MM.1S (cell line): ENCODE measurements around the gene DAAM1.

Experiments used
- DNase-seq: peaks from one replicate; pipeline ENCODE4 v3.0.0-alpha.2; 2015
- H2AFZ ChIP-seq: fragments of 300-600 bp; sonication (generic); 2 replicates; pipeline ENCODE4 v1.6.0; 2016; ENCODE audit warnings: antibody characterized with exemption, low read length
- H3F3A ChIP-seq: fragments of 300-600 bp; sonication (generic); 2 replicates; pipeline ENCODE4 v1.6.1; 2016; ENCODE audit warnings: mild to moderate bottlenecking, antibody characterized with exemption, low read length, moderate library complexity, mixed read lengths; ENCODE audit not compliant: insufficient read depth
- H3K27ac ChIP-seq: fragments of 300-600 bp; sonication (generic); 2 replicates; pipeline ENCODE4 v1.5.1; 2016; ENCODE audit warnings: mild to moderate bottlenecking, low read length
- H3K27me3 ChIP-seq: fragments of 300-600 bp; sonication (generic); replicated peaks from 2 replicates; pipeline ENCODE4 v1.6.0; 2016; ENCODE audit warnings: low read length; ENCODE audit not compliant: insufficient read depth
- H3K36me3 ChIP-seq: fragments of 300-600 bp; sonication (generic); replicated peaks from 2 replicates; pipeline ENCODE4 v1.6.1; 2016; ENCODE audit warnings: mild to moderate bottlenecking, low read length, mixed read lengths; ENCODE audit not compliant: insufficient read depth
- H3K4me1 ChIP-seq: fragments of 300-600 bp; sonication (generic); 2 replicates; pipeline ENCODE4 v1.6.1; 2016; ENCODE audit warnings: low read length, mixed read lengths
- H3K4me2 ChIP-seq: fragments of 300-600 bp; sonication (generic); 2 replicates; pipeline ENCODE4 v1.6.0; 2016; ENCODE audit warnings: low read depth, low read length
- H3K4me3 ChIP-seq: fragments of 300-600 bp; sonication (generic); 2 replicates; pipeline ENCODE4 v1.5.1; 2016; ENCODE audit warnings: low read length, mixed read lengths
- H3K79me2 ChIP-seq: fragments of 300-600 bp; sonication (generic); 2 replicates; pipeline ENCODE4 v1.6.1; 2016; ENCODE audit warnings: mixed run types, low read length, mixed read lengths
- H3K9ac ChIP-seq: fragments of 300-600 bp; sonication (generic); 2 replicates; pipeline ENCODE4 v1.6.1; 2016; ENCODE audit warnings: low read length, mixed read lengths
- H3K9me2 ChIP-seq: fragments of 300-600 bp; sonication (generic); replicated peaks from 2 replicates; pipeline ENCODE4 v1.6.1; 2016; ENCODE audit warnings: mild to moderate bottlenecking, low read length, mixed read lengths; ENCODE audit not compliant: insufficient read depth
- H3K9me3 ChIP-seq: fragments of 300-600 bp; sonication (generic); replicated peaks from 2 replicates; pipeline ENCODE4 v1.6.1; 2016; ENCODE audit warnings: mild to moderate bottlenecking, low read length, mixed read lengths; ENCODE audit not compliant: insufficient read depth
- H4K20me1 ChIP-seq: fragments of 300-600 bp; sonication (generic); 2 replicates; pipeline ENCODE4 v1.6.1; 2016; ENCODE audit warnings: mild to moderate bottlenecking, low read length, moderate library complexity, mixed read lengths; ENCODE audit not compliant: insufficient read depth
- EZH2 ChIP-seq: fragments of 300-600 bp; sonication (generic); optimal IDR thresholded peaks from 2 replicates; pipeline ENCODE3; 2017; ENCODE audit warnings: low read depth, mild to moderate bottlenecking, antibody characterized with exemption, low read length, mixed read lengths
- EZH2phosphoT487 ChIP-seq: fragments of 300-600 bp; sonication (generic); IDR thresholded peaks from 2 replicates; pipeline ENCODE4 v1.6.1; 2018; ENCODE audit warnings: antibody characterized with exemption, low read length
- TF ChIP-seq, protein P1 (sequence below): fragments of 300-600 bp; sonication (generic); IDR thresholded peaks from 2 replicates; pipeline ENCODE4 v1.5.1; 2016; ENCODE audit warnings: antibody characterized with exemption, low read length, mixed read lengths

DAAM1 gene

DNA sequence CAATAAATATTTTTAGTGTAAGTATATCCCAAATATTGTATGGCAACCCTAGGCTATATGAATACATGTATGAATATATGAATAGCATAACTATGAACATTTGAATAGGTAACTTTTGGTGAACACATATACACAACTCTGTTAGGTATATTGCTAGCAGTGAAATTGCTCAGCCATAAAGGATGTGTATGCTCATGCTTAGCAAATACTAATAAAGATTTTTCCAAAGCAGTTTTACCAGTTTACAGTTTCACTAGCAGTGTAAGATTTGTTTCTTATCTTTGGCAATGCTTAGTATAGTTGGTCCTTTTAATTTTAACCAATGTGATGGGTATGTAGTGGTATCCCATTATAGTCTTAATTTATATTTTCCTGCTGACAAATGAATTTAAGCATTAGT lies 5.3 kb upstream of the DAAM1 start:
- Histone ChIP-seq H3F3A (no peaks in the 10 kb centered on the region), H3K4me3 (no peak overlapping the region)
- no peak for DNase-seq

DNA sequence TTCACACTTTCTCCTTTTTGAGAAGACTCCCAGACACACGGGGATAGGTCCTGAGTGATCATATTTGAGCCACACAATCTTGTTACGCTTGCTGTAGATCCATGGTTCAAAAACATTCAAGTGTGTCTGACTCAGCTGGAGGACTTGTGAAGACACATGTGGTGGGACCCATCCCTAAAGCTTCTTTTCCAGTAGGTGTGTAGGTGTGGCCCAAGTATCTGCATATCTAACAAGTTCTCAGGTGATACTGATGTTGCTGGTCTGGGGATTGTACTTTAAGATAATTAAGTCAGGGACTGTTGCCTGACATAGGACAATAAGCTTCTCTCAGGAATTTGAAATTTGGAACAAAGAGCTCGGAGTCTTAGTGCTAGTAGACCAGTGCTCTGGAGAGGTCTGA lies 4.1 kb upstream of the DAAM1 start:
- H3K9ac ChIP-seq = no peak overlapping the region
- H3K27me3 ChIP-seq = no peaks in the 10 kb centered on the region
- no peak overlapping the region for H3K27ac ChIP-seq
- 0 out of 2 replicates have a peak, but pooled peaks cover 3% of the 10 kb centered on the region for H3F3A ChIP-seq
- no peaks in the 10 kb centered on the region for H3K79me2 ChIP-seq
- no peaks in the 10 kb centered on the region for H4K20me1 ChIP-seq
- H3K4me1 ChIP-seq = peaks cover 3% of the 10 kb centered on the region; the same call in 1 of the 2 replicates
- no peak overlapping the region for H3K4me3 ChIP-seq
- H3K9me2 ChIP-seq = no peaks in the 10 kb centered on the region
- no peak overlapping the region for H2AFZ ChIP-seq
- no peaks in the 10 kb centered on the region for H3K36me3 ChIP-seq
- H3K9me3 ChIP-seq = no peaks in the 10 kb centered on the region
- TF ChIP-seq, protein P1, sequence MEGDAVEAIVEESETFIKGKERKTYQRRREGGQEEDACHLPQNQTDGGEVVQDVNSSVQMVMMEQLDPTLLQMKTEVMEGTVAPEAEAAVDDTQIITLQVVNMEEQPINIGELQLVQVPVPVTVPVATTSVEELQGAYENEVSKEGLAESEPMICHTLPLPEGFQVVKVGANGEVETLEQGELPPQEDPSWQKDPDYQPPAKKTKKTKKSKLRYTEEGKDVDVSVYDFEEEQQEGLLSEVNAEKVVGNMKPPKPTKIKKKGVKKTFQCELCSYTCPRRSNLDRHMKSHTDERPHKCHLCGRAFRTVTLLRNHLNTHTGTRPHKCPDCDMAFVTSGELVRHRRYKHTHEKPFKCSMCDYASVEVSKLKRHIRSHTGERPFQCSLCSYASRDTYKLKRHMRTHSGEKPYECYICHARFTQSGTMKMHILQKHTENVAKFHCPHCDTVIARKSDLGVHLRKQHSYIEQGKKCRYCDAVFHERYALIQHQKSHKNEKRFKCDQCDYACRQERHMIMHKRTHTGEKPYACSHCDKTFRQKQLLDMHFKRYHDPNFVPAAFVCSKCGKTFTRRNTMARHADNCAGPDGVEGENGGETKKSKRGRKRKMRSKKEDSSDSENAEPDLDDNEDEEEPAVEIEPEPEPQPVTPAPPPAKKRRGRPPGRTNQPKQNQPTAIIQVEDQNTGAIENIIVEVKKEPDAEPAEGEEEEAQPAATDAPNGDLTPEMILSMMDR = no peak
- TF ChIP-seq EZH2phosphoT487 = no peak
- no peak for TF ChIP-seq EZH2
- no peak overlapping the region for H3K4me2 ChIP-seq
- no peak for DNase-seq

More for the DNA sequence above, 5.3 kb upstream of the DAAM1 start:
- H3K4me1 ChIP-seq = peaks cover 3% of the 10 kb centered on the region; the same call in 1 of the 2 replicates
- H2AFZ ChIP-seq = no peak overlapping the region
- no peaks in the 10 kb centered on the region for H4K20me1 ChIP-seq
- TF ChIP-seq EZH2phosphoT487 = no peak
- TF ChIP-seq EZH2 = no peak
- TF ChIP-seq, protein P1 = no peak
- no peaks in the 10 kb centered on the region for H3K9me3 ChIP-seq
- no peaks in the 10 kb centered on the region for H3K36me3 ChIP-seq
- H3K79me2 ChIP-seq = no peaks in the 10 kb centered on the region
- no peak overlapping the region for H3K4me2 ChIP-seq
- H3K27me3 ChIP-seq = no peaks in the 10 kb centered on the region
- no peak overlapping the region for H3K27ac ChIP-seq
- no peaks in the 10 kb centered on the region for H3K9me2 ChIP-seq
- no peak overlapping the region for H3K9ac ChIP-seq

DNA sequence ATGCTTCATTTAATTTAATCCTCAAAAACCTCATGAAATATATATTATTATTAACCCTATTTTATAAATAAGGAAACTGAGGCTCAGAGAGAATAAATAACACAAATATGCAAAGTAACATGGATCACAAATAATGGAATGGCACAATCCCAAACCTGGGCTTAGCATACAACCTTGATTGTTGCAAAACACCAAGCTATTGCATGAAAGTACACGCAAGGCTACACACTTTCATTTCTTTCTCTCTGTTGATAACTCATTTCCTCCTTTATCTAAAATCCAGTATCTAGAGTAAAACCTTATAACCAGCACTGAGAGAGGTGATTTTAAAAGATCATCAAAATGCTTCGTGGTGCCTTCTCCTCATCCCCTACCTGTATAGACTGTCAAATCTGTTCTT lies 2.8 kb upstream of the DAAM1 start:
- Histone ChIP-seq H3K4me3 (no peak overlapping the region), H3K4me1 (peaks cover 7% of the 10 kb centered on the region; the same call in 1 of the 2 replicates), H3K9me2 (no peaks in the 10 kb centered on the region), H3F3A (0 out of 2 replicates have a peak, but pooled peaks cover 3% of the 10 kb centered on the region), H3K9ac (no peak overlapping the region), H3K79me2 (peaks cover 3% of the 10 kb centered on the region; the same call in 1 of the 2 replicates), H3K4me2 (no peak overlapping the region), H4K20me1 (no peaks in the 10 kb centered on the region), H3K36me3 (no peaks in the 10 kb centered on the region), H3K27me3 (no peaks in the 10 kb centered on the region), H2AFZ (no peak overlapping the region), H3K9me3 (no peaks in the 10 kb centered on the region), H3K27ac (no peak overlapping the region)
- TF ChIP-seq EZH2phosphoT487 (no peak), EZH2 (no peak)
- TF ChIP-seq, protein P1 = no peak
- DNase-seq = no peak
